K562 treated with DMSO at 1 percent for 4 hours (cell line): ENCODE measurements around the gene OR5M3. TPM values are rescaled to one million over a fixed set of nuclear protein-coding genes. Genes with fewer than 3 reads are reported as not detected.

ENCODE experiments used
- total RNA-seq: library from RNA; unstranded; fragments of 300-600 nt; gene quantifications from 2 replicates; pipeline ENCODE4 v1.2.3, GENCODE V29; 2022; ENCODE audit not compliant: insufficient read depth

The OR5M3 gene
- not detected in 2 replicates for total RNA-seq

DNA sequence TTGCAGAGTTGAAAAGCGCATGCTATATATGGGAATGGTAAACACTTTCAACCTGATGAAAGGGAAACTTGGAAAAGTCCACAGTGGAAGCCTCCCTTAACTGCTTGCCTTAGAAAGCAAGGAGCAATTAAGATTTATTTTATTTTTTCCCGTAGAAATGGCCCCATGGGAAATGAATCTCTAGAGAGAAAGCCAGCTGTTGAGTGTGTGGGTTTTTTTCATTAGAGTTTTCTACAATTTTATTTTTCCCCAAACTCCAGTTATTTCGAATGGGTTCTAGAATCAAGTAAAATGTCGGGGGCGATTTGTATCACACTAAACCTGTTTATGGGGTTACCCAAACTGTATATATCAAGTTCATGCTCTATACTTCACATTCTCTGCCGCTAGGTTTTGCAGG is at the start of gene OR5M3:
TSS of gene OR5M3 (minus strand) at position 101 of the 400 bp plus-strand sequence. CDS start 2,855 bp downstream, outside the sequence.

GRCh38 chr11:56491270-56491669 is 18.1 kb upstream of the OR5M3 start, which contains the start of gene OR5M8:
TSS of gene OR5M8 (minus strand) at chr11:56491370. CDS start at chr11:56491370, 0 bp downstream.

Other genes with a start within 250 kb of the OR5M3 start
- not detected in 2 replicates for gene OR5T2, start 239.1 kb downstream of the OR5M3 start, total RNA-seq
- gene OR5T3, start 221.1 kb downstream of the OR5M3 start, total RNA-seq: not detected in 2 replicates
- gene OR5T1, start 199.2 kb downstream of the OR5M3 start, total RNA-seq: not detected in 2 replicates
- not detected in 2 replicates for gene OR8H1, start 181.1 kb downstream of the OR5M3 start, total RNA-seq
- not detected in 2 replicates for gene OR8K3, start 158.2 kb downstream of the OR5M3 start, total RNA-seq
- not detected in 2 replicates for gene OR8K1, start 127.3 kb downstream of the OR5M3 start, total RNA-seq
- not detected in 2 replicates for gene OR8J1, start 119.1 kb downstream of the OR5M3 start, total RNA-seq
- gene OR8U1, start 97.7 kb downstream of the OR5M3 start, total RNA-seq: not detected in 2 replicates
- gene OR5AL1, start 60.7 kb downstream of the OR5M3 start, total RNA-seq: not detected in 2 replicates
- not detected in 2 replicates for gene OR5M8, start 18.0 kb upstream of the OR5M3 start, total RNA-seq
- gene OR5M11, start 69.9 kb upstream of the OR5M3 start, total RNA-seq: not detected in 2 replicates
- gene OR5M10, start 104.4 kb upstream of the OR5M3 start, total RNA-seq: not detected in 2 replicates
- gene OR5M1, start 141.5 kb upstream of the OR5M3 start, total RNA-seq: not detected in 2 replicates
- gene OR5AP2, start 169.1 kb upstream of the OR5M3 start, total RNA-seq: not detected in 2 replicates
- not detected in 2 replicates for gene OR5AR1, start 190.3 kb upstream of the OR5M3 start, total RNA-seq
- gene OR9G1, start 225.7 kb upstream of the OR5M3 start, total RNA-seq: not detected in 2 replicates